Measurements from ENCODE around the gene TMEM169. TPM values are rescaled to one million over a fixed set of nuclear protein-coding genes. Genes with fewer than 3 reads are reported as not detected.

Gene TMEM169
- total RNA-seq, 1 donor from 2014 or later: 166 TPM

DNA sequence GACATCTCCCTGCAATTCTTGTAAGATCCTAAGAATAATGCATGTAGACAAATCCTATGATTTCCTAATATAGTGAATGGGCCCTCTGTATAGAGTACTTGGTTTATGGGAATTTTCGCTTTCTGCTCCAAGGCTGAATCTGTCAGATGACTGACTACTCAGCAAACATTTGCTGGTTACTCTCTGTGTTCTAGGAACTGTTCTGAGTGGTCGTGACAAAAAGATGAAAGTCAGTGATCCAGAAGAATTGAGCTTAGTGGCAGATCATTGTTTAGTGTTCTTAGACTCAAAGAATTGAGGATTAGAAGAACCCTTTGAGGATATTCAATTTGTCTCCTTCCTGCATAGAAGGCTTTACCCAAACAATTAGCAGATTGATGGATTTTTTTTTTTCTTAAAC lies 37.4 kb downstream of the TMEM169 start:
- H3K4me3 Mint-ChIP-seq (ENCODE audit: unreplicated experiment): no peak overlapping the region
- peaks cover 10% of the 10 kb centered on the region for H3K27me3 Mint-ChIP-seq (ENCODE audit: unreplicated experiment)
- peaks cover 49% of the 10 kb centered on the region for H3K4me1 Mint-ChIP-seq (ENCODE audit: low read depth, unreplicated experiment)
- no peak for DNase-seq
- H3K36me3 Mint-ChIP-seq (ENCODE audit: unreplicated experiment): no peaks in the 10 kb centered on the region
- TF ChIP-seq, protein P1, sequence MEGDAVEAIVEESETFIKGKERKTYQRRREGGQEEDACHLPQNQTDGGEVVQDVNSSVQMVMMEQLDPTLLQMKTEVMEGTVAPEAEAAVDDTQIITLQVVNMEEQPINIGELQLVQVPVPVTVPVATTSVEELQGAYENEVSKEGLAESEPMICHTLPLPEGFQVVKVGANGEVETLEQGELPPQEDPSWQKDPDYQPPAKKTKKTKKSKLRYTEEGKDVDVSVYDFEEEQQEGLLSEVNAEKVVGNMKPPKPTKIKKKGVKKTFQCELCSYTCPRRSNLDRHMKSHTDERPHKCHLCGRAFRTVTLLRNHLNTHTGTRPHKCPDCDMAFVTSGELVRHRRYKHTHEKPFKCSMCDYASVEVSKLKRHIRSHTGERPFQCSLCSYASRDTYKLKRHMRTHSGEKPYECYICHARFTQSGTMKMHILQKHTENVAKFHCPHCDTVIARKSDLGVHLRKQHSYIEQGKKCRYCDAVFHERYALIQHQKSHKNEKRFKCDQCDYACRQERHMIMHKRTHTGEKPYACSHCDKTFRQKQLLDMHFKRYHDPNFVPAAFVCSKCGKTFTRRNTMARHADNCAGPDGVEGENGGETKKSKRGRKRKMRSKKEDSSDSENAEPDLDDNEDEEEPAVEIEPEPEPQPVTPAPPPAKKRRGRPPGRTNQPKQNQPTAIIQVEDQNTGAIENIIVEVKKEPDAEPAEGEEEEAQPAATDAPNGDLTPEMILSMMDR (IDR thresholded peaks at IDR 0.05; ENCODE audit: partially characterized antibody, unreplicated experiment): no peak
- peak overlapping the region; percentile 14 for H3K27ac Mint-ChIP-seq (ENCODE audit: unreplicated experiment)
- peaks cover 17% of the 10 kb centered on the region for H3K9me3 Mint-ChIP-seq (ENCODE audit: unreplicated experiment)

DNA sequence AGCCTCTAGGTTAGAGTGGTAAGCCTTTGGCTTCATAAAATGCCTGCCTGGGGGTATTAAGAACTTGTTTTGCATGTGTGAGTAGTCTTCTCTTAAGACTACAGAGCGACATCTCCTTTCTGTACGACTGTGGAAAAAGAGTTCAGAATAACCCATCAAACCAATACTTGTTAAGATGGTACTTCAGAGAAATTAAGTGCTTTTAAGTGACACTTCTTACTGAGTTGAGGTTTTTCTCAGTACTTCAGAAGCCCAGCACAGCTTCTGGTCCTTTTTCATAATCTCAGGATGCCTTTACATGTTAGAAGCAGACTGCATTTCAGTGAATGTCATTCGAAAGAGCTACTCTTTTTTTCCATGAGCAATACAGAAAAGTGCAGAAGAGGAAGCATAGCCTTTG lies 38.3 kb downstream of the TMEM169 start:
- H3K9me3 Mint-ChIP-seq (ENCODE audit: unreplicated experiment): peaks cover 9% of the 10 kb centered on the region
- peak overlapping the region; percentile 43 for H3K27ac Mint-ChIP-seq (ENCODE audit: unreplicated experiment)
- peak overlapping the region; percentile 44 for H3K4me3 Mint-ChIP-seq (ENCODE audit: unreplicated experiment)
- peaks cover 7% of the 10 kb centered on the region for H3K27me3 Mint-ChIP-seq (ENCODE audit: unreplicated experiment)
- peaks cover 42% of the 10 kb centered on the region for H3K4me1 Mint-ChIP-seq (ENCODE audit: low read depth, unreplicated experiment)
- no peaks in the 10 kb centered on the region for H3K36me3 Mint-ChIP-seq (ENCODE audit: unreplicated experiment)
- no peak for DNase-seq
- TF ChIP-seq, protein P1 (IDR thresholded peaks at IDR 0.05; ENCODE audit: partially characterized antibody, unreplicated experiment): no peak

DNA sequence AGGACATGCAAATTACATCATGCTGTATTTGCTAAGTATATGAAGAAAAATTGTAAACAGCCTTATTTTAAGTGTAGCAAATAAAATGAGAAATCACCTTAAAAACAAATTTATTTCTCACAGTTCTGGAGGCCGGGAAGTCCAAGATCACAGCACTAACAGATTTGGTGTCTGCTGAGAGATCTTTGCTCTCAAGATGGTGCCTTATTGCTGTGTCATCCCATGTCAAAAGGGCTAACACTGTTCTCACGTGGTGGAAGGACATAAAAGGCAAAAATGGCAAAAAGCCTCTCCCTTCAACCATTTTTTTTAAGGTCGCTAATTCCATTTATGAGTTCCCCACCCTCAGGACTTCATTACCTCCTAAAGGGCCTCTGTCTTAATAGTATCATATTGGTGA lies 39.5 kb downstream of the TMEM169 start:
- no peak overlapping the region for H3K4me3 Mint-ChIP-seq (ENCODE audit: unreplicated experiment)
- DNase-seq: no peak
- H3K36me3 Mint-ChIP-seq (ENCODE audit: unreplicated experiment): no peaks in the 10 kb centered on the region
- peaks cover 33% of the 10 kb centered on the region for H3K4me1 Mint-ChIP-seq (ENCODE audit: low read depth, unreplicated experiment)
- H3K27ac Mint-ChIP-seq (ENCODE audit: unreplicated experiment): peak overlapping the region; percentile 13
- peaks cover 4% of the 10 kb centered on the region for H3K9me3 Mint-ChIP-seq (ENCODE audit: unreplicated experiment)
- TF ChIP-seq, protein P1 (IDR thresholded peaks at IDR 0.05; ENCODE audit: partially characterized antibody, unreplicated experiment): no peak
- H3K27me3 Mint-ChIP-seq (ENCODE audit: unreplicated experiment): peaks cover 3% of the 10 kb centered on the region

DNA sequence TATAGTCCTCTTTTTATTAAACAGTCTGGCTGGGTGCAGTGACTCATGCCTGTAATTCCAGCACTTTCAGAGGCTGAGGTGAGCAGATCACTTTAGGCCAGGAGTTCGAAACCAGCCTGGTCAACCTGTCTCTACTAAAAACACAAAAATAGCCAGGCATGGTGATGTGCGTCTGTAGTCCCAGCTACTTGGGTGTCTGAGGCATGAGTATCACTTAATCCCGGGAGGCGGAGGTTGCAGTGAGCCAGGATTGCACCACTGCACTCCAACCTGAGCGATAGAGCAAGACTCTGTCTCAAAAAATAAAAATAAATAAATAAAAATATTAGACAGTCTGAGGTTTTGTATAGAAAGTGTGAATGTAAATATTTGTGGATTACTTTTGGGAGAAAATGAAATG lies 45.2 kb downstream of the TMEM169 start:
- H3K4me1 Mint-ChIP-seq (ENCODE audit: low read depth, unreplicated experiment): peaks cover 17% of the 10 kb centered on the region
- DNase-seq: no peak
- no peaks in the 10 kb centered on the region for H3K36me3 Mint-ChIP-seq (ENCODE audit: unreplicated experiment)
- no peaks in the 10 kb centered on the region for H3K27me3 Mint-ChIP-seq (ENCODE audit: unreplicated experiment)
- no peak overlapping the region for H3K27ac Mint-ChIP-seq (ENCODE audit: unreplicated experiment)
- TF ChIP-seq, protein P1 (IDR thresholded peaks at IDR 0.05; ENCODE audit: partially characterized antibody, unreplicated experiment): no peak
- no peak overlapping the region for H3K4me3 Mint-ChIP-seq (ENCODE audit: unreplicated experiment)
- H3K9me3 Mint-ChIP-seq (ENCODE audit: unreplicated experiment): peaks cover 3% of the 10 kb centered on the region

DNA sequence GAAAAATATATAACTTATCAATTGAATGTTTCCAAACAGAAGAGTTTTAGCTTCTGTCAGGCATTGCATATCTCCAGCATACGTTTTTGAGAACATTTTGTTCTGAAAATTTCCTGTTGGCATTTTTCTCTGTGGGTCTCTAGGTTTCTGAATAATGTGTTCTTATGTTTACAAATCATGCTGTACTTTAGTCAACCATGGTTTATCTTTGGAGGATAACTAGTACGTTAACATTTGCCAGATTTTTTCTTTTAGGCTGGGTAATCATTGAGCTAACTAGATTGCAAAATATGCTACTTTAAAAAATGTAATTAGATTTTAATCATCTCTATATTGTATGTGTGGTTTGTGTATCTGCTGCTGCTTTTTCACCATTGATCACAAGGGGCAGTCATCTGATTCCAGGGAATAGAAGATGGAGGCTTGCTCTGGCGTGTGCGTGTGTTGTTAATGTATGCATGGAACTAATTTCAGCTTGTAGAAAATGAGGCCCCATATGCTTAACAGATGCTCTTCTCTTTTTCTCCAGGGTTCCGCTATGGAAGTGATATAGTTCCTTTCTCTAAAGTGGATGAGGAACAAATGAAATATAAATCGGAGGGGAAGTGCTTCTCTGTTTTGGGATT lies 48.7 kb downstream of the TMEM169 start:
- Mint-ChIP-seq H3K36me3 (ENCODE audit: unreplicated experiment) (peaks cover 4% of the 10 kb centered on the region), H3K4me1 (ENCODE audit: low read depth, unreplicated experiment) (peaks cover 20% of the 10 kb centered on the region)
- no peak for DNase-seq

More for the DNA sequence above, 48.7 kb downstream of the TMEM169 start:
- TF ChIP-seq, protein P1 (IDR thresholded peaks at IDR 0.05; ENCODE audit: partially characterized antibody, unreplicated experiment): no peak
- Mint-ChIP-seq H3K27me3 (ENCODE audit: unreplicated experiment) (no peaks in the 10 kb centered on the region), H3K27ac (ENCODE audit: unreplicated experiment) (peak overlapping the region; percentile 75), H3K4me3 (ENCODE audit: unreplicated experiment) (peak overlapping the region; percentile 31), H3K9me3 (ENCODE audit: unreplicated experiment) (peaks cover 8% of the 10 kb centered on the region)

Data from glutamatergic neuron (in vitro differentiated cells).